ENCODE measurements around the gene GPR78.
"Not testable (repeated sequence)": the region's sequence is repeated elsewhere in the genome, so short reads cannot be mapped to it uniquely, and the experiment has no call there.

Gene GPR78

GRCh38 chr4:8574796-8575370 is 5.3 kb upstream of the GPR78 start:
- no peak for DNase-seq (ENCODE audit: low read depth)
- H3K4me3 ChIP-seq (ENCODE audit: low read depth, low read length), result no peak overlapping the region
- TF ChIP-seq CTCF (IDR thresholded peaks at IDR 0.05; ENCODE audit: control insufficient read depth, extremely low read depth, insufficient read depth), result no peak

GRCh38 chr4:8575457-8575856 is 4.7 kb upstream of the GPR78 start:
- DNase-seq (ENCODE audit: low read depth), result no peak
- no peak overlapping the region for H3K4me3 ChIP-seq (ENCODE audit: low read depth, low read length)
- no peak for TF ChIP-seq CTCF (IDR thresholded peaks at IDR 0.05; ENCODE audit: control insufficient read depth, extremely low read depth, insufficient read depth)

GRCh38 chr4:8576591-8576990 is 3.6 kb upstream of the GPR78 start:
- DNase-seq (ENCODE audit: low read depth); H3K4me3 ChIP-seq (ENCODE audit: low read depth, low read length): not testable (repeated sequence)

- TF ChIP-seq CTCF (IDR thresholded peaks at IDR 0.05; ENCODE audit: control insufficient read depth, extremely low read depth, insufficient read depth), result no peak
Measured at GRCh38 chr4:8577046-8577445, 3.1 kb upstream of the GPR78 start.

GRCh38 chr4:8577972-8578371 is 2.2 kb upstream of the GPR78 start:
- TF ChIP-seq CTCF (IDR thresholded peaks at IDR 0.05; ENCODE audit: control insufficient read depth, extremely low read depth, insufficient read depth), result no peak
- no peak overlapping the region for H3K4me3 ChIP-seq (ENCODE audit: low read depth, low read length)

More at GRCh38 chr4:8577046-8577445, 3.1 kb upstream of the GPR78 start:
- no peak for DNase-seq (ENCODE audit: low read depth)
- H3K4me3 ChIP-seq (ENCODE audit: low read depth, low read length), result no peak overlapping the region

DNA sequence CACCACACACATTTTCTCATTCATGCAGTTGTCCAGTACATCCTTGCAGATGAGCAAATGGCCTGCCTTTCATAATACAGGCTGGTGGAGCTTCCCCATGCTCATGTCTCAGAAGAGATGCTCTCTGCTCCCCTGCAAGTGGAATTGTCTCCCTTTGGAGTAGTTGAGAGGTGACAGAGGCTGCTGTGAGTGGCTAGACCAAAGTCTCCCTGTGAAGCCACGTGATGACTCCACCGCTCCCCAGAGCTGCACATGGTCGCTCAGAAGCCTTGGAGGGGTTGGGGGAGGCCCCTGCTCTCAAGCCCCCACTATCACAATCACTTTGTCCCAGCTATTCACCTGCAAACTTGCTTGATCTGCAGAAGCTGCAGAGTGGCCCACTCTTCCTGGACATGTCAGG is 1.5 kb upstream of the GPR78 start:
- no peak for DNase-seq (ENCODE audit: low read depth)
- no peak for TF ChIP-seq CTCF (IDR thresholded peaks at IDR 0.05; ENCODE audit: control insufficient read depth, extremely low read depth, insufficient read depth)
- no peak overlapping the region for H3K4me3 ChIP-seq (ENCODE audit: low read depth, low read length)

More at GRCh38 chr4:8577972-8578371, 2.2 kb upstream of the GPR78 start:
- DNase-seq (ENCODE audit: low read depth), result no peak

DNA sequence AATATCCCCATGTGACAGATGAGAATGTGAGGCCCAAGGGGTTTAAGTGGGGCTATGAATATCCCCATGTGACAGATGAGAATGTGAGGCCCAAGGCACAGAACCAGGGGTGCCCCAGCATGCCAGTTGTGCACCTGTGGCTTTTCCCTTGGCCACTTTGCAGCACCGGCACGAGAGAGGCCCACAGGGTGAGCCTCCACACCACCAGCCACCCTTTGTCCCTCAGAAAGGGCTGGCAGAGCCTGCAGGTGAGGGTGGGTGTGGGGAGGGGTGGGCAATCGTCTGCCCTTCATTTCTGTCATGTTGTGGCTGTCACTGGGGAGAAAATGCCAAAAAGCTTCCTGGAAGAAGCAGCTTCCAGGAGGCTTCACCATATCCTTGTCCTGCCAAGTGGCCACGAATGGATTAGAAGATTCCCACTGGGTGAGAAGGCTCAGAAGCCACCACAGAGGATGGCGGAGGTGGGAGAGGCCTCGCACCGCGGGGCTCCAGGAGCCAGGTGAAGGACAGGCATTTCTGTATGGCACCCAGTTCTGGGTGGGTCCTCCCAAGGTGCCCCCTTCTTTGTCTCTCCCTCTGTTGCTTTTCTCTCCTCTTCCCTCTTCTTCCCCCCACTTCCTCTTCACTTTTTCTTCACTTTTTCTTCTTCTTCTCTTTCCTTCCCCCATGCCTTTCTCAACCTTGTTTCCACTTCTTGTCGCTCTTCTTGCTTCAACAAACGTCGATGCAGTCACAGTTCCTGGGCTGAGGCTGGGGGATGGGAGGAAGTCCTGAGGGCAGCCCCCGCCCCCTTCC is 469 bp upstream of the GPR78 start:
- no peak for DNase-seq (ENCODE audit: low read depth)
- no peak for TF ChIP-seq CTCF (IDR thresholded peaks at IDR 0.05; ENCODE audit: control insufficient read depth, extremely low read depth, insufficient read depth)
- no peak overlapping the region for H3K4me3 ChIP-seq (ENCODE audit: low read depth, low read length)
